Stimulated activated CD4-positive, alpha-beta T cell treated with anti-CD3 and anti-CD28 coated beads, Interleukin-1b, Interleukin-23, amount 100 ng/mL, for 48 hours (primary cell): Measurements from ENCODE around the gene GOLGA7B.
A peak's percentile ranks its signal among the peaks of the same experiment; 100 is the strongest.

ENCODE experiments used
- DNase-seq: peaks from one replicate; pipeline ENCODE4 v3.0.0-alpha.2; 2020

The GOLGA7B gene

DNA sequence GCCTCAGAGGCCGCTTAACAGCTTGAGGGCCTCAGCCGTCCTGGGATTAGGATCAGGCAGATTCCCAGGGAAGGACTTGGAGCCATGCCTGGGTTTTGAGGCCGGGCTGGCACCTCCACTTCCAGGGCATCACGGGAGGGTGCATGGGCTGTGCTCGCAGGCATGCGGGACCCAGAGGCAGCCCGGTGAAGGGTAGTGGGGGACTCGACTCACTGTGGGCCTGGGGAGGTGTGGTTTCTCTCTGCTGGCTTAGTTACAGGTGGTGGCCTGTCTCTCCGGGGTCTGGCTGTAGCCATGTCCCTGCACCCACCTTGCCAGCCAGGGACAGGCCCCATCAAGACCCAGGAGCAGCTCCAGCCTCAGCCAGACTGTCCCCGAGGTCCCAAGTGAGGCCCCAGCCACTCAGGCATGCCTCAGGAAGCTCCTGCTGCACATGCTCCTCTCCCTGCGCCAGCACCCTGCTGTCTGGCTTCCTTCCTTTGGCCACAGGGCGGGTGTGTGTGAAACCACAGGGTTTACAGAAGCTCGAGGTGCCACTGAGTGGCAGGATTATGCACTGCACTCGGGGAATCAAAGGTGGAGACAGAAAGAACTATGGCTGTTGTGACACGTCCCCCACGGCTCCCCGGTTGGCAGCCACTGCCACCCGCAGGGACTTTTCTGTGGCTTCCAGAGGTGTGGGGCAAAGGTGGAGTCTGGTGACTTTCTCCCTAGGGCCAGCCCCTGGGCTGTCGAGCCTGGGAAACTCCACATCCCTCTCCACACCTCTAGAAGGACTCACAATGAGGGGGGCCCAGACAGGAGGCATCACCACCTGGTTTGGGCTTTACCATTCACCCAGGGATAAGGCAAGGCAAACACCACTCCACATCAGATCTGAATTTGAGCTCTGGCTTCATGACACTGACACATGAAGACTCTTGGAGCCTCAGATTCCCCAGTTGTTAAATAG, 19.7 kb downstream of the GOLGA7B start:
- DNase-seq, result peak; percentile 88

DNA sequence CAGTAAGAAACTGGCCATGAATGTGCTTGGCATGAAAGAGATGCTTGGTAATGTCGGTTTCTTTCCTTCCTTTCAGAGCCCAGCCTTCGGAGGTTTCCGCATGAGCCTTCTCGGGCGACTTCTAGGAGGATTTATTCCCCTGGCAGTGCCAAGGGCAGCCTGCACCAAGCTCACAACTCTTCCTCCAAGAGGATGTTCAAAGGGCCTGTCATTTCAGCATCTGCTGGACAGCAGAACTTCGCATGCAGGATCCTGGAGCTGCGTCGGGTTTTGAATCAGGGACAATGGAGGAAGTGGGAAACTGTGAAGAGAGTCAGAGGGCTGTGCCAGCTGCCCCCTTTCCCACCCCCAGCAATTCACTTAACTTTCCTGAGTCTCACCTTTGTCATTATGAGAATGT, 21.3 kb downstream of the GOLGA7B start:
- no peak for DNase-seq

DNA sequence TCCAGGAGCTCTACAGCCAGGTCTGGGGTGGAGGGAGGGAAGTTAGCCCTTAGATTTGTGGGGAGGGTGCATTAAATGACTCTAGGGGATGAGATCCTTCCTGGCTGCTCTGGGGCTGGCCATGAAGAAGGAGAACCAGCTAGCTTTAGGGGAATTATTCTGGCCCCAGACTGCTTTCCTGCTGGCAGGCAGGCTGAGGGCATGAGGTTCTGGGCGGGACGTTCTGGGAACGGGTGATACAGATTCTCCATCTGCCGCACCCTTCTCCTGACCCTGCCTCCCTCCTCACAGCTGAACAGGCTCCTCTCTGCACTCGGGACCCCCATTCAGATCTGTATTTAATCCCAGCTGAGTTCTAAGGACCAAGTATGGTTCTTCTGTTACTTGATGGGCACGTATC, 23.9 kb downstream of the GOLGA7B start:
- no peak for DNase-seq

DNA sequence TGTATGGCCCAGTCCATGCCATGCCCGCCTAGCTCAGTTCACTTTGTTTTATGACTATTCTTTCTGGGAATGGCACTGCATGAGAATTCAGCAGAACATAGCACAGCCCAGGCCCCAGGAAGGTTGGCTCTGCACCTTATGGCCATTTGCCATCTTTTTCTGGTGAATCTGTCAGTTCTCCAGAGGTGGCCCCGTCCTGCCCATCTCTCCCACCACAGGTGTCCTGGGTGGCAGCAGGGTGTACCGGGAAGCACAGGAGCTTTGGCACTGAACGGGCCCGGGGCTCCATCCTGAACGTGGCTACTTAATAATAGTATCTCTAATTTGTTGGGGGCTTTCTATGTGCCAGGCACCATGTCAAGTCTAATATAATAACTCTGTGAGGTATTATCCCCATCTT, 24.7 kb downstream of the GOLGA7B start:
- DNase-seq, result no peak

DNA sequence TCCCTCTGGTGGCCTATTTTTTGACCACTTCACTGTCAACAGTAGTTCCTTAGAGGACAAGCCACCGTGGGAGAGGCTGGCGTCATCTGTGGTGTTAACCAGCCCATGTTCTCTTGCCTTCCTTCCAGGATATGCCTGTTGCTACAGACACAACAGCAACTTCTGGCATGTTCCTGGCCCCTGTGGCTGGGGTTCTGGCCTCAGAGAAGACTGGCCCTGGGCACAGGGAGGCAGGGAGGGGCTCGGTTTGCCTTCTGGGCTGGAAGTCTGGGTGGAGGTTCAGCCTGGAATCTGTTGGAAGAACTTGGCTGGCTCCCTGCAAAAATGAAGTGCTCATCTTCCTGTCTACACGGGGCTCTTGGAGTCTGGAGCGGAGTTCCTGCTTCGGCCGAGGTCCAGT, 25.7 kb downstream of the GOLGA7B start:
- no peak for DNase-seq

DNA sequence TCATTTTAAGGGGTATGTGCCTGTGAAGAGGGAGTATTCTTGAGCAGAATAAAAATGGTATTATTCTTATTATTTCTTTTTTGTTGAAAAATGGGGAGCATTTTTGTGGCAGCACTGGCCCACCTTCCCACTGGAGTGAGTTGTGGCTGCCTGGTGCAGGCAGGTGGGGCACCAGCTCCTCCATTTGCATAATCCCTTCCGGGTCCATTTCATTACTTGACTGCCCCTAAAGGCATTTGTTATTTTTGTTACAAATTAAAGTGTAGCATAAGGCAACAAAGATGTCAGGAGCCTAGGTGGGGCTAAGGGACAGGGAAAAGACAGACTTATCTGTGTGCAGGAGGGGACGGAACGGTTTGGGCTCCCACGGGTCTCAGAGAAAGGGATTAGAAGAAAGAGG, 26.8 kb downstream of the GOLGA7B start:
- DNase-seq, result no peak

DNA sequence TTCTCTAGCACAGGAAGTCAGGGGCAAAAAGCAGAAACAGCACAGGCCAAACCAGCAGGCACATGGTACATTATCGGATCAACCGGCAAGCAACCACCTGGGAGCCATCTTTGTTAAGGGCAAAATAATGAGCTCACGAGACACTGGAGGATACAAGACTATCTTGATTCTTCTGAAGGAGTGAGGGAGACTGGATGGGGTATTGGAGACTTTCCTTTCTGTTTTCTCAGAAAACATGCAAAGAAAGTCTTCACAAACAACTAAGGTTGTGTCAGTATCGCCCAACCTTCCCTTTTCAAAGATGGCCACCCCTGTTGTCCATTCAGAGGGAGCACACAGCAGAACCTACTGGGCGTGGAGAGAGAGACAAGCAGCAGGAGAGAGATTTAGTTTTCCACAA, 29.6 kb downstream of the GOLGA7B start:
- DNase-seq, result no peak

DNA sequence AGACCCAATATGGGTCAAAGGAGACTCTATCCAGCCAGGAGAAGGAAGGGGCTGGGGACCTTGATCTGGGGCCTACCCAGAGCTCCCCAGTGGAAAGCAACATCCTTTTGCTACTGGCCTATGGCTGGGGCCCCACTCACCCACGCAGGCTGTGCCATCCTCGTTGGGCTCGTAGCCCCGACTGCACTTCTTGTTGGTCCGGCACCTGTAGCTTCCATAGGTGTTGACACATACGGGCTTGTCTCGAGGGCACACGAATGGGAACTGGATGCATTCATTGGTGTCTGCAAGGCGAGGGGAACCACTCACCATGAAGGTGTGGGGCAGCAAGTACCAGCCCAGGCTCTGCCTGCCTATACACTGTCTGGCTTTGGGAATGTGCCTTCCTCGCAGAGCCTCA, 30.5 kb downstream of the GOLGA7B start:
- no peak for DNase-seq

DNA sequence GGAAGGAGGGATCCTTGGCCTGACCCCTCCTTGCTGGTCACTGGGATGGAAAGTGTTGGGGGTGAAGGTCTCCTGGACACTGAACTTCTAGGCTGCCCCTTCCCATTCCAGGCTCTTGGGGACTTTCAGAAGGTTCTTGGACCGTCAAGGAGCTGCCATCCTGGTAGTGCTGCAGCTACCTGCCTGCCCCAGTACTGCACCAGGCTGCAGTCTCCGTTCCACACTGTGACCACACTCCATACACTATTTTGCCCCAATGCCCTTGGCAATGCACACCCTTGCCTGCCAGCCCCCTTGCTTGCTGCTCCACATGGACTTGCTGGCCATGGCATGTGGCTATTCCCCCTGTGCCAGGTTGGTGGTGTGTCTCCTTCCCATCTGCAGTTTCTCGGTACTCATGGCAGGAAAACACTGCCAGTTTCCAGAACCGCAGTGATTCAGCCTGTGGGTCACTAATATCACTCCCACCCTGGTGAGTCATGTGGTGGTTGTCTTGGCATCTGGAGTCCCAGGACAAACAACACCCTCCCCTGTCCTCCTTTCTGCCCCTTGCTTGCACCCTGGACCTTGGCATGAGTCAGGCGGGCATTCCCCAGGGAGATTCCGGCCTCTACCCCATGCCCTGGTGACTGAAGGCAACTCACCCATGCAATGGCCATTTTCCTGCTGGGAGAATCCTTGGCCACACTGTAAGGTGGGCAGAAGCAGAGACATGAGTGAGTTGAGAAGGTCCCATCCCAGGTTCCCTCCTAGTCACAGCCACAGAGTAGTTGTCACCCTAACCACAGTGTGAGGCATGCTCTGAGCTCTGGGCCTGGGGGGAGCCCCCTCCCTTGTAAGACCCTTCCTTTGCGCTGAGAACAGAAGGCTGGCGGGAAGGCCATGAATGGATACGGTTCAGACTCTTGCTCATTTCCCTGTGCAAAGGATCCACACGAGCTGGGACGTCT, 32.8 kb downstream of the GOLGA7B start:
- peak; percentile 22 for DNase-seq

DNA sequence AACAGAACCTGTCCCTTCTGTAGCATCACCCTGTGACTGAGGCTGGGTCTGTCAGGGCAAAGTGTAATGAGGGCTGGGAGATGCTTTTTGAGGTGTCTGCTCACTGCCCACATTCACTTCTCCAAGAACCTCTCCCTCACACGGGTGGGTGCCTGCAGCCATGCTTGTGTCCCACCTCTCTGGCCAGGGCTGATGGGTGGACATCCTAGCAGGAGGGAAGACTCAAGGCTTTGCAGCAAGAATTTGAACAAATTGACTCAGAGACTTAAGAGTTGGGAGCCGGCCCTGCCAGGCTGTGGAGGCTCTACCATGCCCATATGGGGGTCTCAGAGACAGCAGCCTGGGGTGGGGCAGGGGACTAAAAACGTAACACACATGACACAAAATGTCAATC, 33.4 kb downstream of the GOLGA7B start:
- no peak for DNase-seq

DNA sequence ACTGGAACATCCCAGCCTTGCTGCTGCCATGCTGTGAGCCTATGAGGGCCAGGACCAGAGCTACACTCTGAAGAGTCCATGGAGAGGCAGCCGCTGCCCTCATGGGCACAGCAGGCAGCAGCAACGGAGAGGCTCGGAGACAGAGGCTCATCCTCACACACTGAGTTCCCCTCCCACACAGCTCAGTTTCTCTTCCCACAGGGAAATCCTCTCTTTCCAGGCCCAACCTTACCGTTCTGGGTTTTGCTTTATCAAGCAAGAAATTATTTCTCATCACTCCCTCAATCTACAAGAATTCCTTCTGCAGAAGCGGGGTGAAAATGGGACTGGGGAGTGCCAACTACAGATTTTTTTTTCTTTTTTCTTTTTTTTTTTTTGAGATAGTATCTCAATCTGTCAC, 36.6 kb downstream of the GOLGA7B start:
- DNase-seq, result no peak

DNA sequence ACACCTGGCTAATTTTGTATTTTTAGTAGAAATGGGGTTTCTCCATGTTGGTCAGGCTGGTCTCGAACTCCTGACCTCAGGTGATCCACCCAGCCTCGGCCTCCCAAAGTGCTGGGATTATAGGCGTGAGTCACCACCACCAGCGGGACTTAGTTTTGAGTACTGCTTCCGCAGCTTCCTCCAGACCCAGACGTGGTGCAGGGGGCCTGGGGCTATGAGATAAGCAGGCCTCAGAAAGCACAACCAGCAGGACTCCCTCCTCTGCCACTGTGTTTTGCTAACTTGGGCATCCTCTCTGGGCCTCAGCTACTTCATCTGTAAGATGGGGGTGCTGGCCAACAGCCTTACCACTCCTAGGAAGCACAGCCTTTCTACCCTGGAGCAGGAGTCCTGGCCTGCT, 37.8 kb downstream of the GOLGA7B start:
- DNase-seq, result no peak

DNA sequence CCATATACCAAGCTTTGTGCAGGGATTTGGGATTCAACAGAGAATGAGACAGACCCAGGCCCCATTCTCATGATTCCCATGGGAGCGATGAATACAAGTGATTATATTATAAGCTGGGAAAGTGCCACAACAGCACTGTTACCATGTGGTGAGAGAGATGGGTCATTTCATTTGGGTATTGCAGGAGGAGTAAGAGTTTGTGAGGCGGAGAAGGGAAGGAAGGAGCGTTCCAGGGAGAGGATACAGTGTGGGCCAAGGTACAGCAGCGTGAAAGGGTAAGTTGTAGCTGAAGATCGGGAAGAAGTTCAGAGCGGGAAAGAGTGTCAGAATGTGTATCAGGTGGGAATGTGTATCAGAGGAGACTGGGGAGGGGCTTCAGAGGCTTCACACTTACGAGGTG, 38.5 kb downstream of the GOLGA7B start:
- DNase-seq, result no peak

DNA sequence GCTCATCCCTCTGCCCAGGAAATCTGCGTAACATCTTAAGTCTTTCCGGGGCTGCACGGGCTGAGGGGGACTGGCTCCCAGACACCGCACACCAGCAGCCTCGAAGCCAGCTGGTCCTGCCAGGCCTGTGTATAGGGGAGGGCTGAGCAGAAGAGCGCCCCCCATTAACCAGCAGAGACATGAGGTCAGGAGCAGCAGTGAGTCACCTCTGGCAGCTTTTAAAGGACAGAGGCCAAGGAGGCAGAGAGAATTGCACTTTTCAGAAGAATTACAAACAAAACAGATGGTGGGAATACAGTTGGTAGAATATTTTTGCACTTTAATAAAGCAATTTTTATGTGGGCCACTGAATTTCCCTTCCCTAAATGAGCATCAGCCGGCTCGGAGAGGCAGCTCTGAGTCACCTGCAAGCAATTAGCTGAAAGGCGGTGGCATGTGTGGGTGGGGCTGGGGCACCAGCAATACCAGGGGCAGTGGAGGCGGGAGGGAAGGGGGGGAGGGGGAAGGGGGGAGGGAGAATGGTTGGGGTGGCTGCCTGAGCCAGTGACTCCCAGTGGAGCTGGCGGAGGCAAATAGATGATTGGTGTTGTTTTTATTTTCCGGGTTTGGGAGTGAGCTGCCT, 39.1 kb downstream of the GOLGA7B start:
- DNase-seq, result no peak

DNA sequence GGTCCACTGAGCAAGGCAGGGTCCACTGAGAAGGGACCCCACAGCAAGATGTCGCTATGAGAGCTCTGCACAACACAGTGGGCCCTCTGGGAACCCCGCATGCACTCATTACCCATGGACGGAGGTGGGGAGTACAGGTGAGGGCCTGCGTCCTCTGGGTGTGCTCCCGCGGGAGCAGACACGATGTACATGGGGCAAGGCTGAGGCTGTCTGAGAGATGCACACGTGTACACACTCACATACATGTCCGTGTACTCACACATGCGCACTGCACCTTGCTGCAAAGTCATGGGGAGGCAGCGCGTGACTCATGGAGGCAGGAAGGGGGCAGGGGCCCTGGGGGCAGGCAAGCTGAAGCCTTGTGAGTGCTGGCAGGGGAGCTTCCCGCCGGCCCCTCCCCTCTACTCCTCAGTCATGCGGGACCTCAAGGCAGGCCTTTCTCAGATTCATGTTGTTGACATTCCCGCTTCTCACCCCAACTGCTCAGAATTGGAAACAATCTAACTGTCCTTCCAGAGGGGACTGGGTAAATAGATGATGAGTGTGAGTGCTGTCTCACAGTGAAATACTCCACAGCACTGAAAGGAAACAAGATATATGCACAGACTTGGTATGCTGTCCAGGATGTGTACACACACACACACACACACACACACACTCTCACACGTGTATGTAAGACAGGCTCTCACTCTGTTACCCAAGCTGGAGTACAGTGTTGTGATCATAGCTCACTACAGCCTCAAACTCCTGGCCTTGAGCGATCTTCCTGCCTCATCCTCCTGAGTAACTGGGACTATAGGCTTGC, 40.0 kb downstream of the GOLGA7B start:
- peak; percentile 24 for DNase-seq

DNA sequence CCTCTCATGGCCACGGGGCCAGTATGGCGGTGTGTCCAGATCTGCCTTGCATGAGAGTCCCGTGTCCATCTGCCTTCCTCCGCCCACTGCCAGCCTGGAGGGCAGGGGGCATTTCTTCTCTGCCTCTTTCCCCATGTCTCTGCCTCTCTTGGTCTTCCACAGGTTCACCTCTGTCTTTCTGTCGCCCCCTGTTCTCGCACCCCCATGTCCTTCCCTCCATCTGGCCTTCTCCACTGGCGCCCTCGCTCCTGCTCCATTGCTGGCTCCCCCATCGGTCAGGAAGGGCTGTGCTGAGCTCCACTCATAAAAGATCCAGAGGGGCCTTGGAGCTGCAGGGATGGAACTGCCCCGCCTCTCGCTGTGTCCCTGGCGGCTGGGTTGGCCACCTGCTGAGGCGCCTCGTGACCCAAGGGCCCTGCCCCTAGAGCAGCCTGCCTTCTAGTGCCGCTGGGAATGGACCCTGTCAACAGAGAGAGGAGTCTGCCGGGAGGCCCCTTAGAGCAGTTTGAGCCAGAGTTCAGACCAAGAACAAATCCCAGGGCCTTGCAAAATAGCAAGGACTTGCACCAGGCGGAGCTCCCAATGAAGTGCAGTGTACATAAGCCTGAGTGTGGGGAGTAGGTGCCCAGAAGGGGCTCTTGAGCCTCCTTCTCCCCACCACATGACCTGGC, 42.0 kb downstream of the GOLGA7B start:
- no peak for DNase-seq

DNA sequence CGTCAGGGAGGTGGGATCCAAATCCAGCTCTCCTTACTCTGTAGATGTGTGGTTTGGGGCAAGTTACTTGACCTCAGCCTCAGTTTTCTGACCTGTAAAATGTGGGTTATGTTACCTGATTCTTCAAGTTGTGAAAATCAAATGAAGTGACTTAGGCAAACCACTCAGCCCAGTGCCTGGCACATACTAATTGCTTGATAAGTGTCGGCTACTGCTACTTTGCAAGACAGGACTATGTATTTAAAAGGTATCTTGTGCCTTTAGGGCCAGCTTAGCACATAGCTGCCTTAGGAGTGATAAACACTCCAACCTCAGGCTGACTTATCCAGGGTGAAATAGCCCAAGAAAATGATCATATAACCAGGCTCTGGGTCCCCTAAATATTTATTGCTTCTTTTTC, 42.9 kb downstream of the GOLGA7B start:
- DNase-seq, result no peak

DNA sequence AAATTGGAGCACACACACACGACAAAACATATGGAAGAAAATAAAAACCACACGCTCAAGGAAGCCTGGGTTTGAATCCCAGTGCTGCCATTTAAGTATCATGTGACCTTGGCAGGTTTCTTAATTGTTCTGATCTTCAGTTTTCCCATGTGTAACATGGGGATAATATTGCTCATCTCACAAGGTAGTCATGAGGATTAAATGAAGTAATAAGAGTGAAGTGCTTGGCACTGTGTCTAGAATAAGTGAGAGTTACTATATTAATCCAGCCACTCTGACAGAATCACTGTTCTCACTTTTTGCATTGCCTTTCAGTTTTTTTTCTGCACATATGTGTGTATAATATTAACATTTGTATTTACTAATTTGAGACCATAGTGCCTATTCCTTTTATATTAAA, 43.3 kb downstream of the GOLGA7B start:
- no peak for DNase-seq

DNA sequence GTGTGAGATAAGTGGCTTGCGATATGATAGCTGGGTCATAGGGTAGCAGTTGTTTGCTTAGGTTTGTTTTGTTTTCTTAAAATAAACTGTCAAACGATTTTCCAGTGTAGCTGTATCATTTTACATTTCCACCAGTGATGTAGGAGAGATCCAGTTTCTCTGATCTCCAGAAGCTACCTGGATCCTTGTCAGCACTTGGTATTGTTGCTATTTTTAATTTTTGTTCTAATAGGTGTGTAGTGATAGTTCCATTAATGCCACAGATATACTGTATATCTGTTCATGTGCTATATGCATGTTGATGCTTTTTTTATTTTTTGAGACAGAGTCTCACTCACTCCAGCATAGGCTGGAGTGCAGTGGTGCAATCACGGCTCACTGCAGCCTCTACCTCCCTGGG, 44.4 kb downstream of the GOLGA7B start:
- no peak for DNase-seq

DNA sequence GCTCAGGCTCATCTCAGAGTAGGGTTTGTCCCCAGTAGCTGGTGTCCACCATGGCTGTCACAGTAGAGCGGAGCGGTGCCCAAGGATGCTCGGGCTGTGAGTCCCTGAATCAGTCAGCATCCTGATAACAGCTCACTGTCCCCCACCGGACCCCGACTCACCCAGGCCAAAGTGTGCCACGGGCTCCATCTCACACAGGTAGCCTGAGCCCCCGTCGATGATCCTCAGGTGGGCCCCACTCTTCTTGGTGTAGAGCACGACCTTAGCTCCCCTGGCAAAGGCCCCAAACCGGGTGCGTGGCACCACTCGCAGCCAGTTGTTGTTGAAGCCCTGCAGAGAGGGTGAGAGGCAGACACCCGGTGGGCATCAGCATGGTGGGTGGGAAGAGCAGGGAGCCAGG, 45.4 kb downstream of the GOLGA7B start:
- DNase-seq, result no peak

DNA sequence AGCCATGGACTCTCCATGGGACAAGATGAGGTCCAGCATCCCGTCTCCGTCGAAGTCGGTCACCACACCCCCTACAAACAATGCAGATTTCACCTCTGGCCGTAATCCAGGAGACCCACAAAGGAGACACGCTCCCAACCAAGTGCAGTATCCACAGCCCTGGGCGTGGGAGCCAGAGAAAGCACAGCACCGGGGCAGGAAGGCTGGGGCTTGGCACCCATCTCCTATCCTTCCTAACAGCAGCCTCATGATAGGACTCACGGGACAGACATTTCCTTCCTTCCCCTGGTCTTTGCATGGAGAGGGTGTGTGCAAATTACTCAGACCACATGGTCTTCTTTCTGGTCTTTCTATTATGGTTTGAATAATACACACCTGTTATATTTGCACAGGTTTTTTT, 46.3 kb downstream of the GOLGA7B start:
- DNase-seq, result no peak

DNA sequence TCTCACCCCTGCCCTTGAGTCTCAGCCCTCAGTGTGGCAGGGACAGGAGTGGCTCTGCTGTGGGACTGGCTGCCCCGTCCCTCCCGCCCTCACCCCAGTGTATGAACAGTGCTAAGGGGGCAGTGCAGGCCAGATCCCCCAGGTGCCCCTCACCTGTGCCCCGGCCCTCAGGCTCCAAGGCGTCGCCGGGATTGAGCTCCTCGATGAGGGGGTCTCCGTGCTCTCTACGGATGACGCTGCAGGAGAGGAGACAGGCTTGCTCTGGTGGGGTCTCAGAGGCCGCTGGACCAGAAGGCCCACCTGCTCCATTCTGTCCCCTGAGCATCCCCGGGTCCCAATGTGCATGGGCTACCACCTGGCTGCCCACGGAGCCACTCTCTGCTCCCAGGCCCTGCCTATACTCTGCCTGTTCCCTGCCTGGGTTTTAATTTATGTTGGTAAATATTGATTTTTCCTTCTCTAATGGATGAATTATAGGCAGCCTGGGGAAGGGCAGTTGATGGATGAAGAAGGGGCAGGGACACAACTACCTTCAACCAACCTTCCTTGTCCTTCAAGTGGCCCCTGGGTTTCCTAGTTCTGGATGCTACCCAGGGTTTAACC, 47.2 kb downstream of the GOLGA7B start:
- no peak for DNase-seq
